Hematopoietic multipotent progenitor cell treated with erythropoietin and hydrocortisone succinate and interleukin-3 and kit ligand, for 15 days (in vitro differentiated cells): ENCODE measurements around the gene DNAH8.

Experiments used
- DNase-seq: peaks from one replicate; pipeline ENCODE4 v3.0.0-alpha.2; 2015; ENCODE audit warnings: low spot score

Gene DNAH8

DNA sequence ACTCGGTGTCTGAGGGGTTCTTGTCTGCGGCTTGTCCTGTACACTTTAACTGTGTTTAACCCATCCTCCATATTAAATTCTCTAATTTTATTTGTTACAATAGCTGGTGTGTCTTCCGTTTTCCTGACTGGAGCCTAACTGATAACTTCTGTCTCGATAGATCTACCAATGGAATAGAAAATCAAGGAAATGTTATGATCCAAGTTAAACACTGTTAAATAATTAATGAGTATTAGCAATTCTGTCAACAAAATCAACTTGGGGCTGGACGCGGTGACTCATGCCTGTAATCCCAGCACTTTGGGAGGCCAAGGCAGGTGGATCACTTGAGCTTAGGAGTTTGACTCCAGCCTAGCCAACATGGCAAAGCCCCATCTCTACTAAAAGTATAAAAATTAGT is 81.7 kb downstream of the DNAH8 start:
- no peak for DNase-seq

DNA sequence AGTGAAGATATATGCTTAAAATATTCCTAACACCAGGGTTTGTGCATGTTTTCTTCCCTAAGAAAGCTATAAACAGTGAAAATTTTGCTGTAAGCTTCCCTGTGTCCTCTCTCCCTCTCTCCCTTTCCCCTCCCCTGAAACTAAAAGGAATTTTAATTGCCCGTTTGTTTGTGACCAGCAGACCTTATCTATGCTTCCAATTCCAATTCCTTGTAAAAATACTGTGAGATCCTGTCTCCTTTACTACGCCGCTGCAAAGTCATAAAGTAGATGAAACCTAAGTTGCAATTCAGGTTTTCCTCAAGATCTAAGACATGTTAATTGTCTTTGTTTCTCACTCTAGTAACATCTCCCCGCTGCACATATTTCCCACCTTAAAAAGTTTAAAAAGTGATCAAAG is 82.3 kb downstream of the DNAH8 start:
- DNase-seq = no peak

- DNase-seq = no peak
These were observed 84.5 kb downstream of the DNAH8 start for GRCh38 chr6:38799529-38800184.

DNA sequence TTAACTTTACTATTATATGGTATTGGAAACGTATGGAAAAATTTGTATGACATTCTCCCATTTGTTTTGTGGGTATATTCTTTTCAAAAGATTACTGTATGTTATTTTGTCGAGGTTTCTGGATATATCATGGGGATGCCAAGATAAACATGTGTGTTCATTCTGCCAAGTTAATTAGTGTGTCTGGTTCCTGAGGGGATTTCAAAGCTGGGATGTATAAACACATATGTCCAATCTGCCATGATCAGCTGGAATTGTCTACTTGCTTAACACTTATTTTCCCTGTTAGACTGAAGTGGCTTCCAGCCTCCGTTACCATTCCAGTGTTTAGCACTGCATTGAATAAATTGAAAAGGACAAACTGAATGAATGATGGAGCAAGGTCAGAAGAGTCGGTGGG is 86.2 kb downstream of the DNAH8 start:
- DNase-seq = no peak

DNA sequence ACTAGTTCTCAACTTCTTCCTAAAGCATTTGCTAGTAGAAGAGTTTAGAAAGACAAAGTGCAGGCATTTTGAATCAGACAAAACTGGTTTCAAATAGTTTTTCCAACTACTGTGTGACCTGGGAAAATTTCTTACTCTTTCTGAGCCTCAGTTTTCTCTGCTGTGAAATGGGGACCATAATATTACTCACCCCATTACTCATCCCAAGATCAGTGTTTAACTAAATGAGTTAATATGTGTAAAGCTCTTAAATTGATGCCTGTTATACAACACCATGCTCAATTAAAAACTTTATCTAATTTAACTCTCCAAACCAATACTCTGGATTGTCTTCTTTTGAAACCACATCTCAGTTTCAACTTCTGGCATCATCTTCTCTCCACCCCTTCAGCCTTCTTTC is 87.4 kb downstream of the DNAH8 start:
- no peak for DNase-seq

DNA sequence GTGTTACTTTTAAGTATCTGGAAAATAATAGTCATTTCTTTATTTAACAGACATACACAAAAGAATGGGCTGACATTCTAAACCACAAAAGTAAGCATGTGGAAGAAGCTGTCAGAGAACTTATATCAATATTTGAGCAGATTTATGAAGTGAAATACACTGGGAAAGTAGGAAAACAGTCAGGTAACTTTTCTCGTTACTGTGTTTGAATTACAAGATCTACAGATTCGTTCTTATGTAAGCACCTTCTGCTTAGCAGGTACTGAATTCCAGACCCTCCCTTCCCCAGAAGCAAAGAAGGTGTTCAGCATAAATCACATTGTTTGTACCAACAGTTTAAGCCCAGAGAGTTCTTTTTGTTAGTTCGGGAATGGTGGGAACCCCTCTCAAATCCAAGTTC is 88.0 kb downstream of the DNAH8 start:
- DNase-seq = no peak

GRCh38 chr6:38804358-38804757 is 89.2 kb downstream of the DNAH8 start:
- no peak for DNase-seq

DNA sequence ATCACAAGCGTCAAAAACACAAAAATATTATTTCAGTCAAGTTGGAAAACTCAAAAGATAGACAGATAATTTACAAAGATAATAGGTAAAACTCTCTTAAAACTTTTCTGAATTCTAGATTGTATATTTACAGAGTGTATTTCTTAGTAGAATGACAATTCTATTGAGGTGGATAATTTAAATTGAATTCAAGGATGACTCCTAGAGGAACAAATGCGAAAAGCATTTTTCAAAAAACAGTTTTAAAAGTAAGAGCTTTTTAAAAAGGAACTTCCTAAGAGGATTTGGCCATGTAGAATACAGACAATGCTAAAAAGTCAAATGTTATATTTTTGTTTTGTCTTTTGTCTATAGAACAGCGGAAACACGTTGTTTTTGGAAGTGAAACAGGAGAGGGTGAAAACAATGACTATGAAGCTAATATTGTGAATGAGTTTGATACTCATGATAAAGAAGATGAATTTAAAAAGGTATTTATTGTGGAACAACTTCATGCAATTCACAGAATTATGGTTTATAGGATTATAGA is 90.1 kb downstream of the DNAH8 start:
- no peak for DNase-seq

- DNase-seq = no peak
These were observed 90.6 kb downstream of the DNAH8 start for GRCh38 chr6:38805692-38806091.

DNA sequence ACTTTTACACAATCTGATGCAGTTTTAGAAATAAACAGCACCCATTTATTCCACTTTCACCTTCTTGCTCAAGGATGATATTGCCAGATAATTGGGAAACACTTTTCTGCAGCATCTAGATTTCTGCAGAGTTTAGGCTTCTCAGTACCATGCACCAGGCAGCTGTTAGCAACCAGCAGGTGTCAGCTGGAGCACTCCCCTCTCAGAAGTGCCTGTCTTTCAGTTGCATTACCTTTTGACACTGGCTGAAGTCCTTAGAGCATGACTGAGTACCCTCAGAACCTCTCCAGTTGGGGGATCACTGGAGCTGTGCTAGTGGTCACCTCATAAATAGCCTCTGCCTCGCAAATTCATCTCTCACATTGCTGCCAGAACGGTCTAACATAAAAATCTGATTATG is 91.2 kb downstream of the DNAH8 start:
- no peak for DNase-seq

DNA sequence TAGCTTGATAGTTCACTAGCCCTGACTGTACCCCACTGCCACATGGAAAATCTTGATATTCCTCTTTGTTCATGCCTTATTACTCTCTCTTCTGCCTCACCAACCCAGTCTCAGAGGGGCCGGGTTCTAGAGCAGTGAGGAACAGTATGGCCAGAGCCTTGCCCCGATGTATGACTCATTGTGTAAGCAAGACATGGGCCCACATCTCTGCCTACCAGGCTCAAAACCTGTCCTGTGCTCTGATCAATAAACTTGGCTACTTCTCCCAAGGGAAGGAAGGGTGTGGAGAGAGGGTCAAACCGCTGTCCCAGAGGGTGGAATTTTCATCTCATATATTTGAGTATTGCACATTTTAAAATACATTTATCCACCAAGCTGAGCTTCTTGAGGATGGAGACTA is 91.7 kb downstream of the DNAH8 start:
- no peak for DNase-seq

DNA sequence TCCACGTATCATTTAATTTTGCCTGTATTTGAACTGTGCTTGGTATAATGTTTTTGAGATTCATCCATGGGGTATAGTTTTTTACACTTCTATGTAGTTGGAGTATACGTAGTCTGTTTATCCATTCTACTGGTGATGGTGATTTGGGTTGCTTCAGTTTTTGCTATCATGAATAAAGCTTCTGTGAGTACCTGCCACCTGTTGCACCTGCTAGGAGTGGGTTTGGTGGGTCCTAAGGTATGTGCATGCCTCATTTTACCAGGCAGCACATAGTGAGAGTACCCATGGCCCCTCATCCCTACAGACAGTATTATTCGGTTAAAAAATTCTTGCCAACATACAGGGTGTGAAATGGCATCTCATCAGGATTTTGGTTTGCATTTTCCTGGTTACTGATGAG is 92.9 kb downstream of the DNAH8 start:
- DNase-seq = no peak

DNA sequence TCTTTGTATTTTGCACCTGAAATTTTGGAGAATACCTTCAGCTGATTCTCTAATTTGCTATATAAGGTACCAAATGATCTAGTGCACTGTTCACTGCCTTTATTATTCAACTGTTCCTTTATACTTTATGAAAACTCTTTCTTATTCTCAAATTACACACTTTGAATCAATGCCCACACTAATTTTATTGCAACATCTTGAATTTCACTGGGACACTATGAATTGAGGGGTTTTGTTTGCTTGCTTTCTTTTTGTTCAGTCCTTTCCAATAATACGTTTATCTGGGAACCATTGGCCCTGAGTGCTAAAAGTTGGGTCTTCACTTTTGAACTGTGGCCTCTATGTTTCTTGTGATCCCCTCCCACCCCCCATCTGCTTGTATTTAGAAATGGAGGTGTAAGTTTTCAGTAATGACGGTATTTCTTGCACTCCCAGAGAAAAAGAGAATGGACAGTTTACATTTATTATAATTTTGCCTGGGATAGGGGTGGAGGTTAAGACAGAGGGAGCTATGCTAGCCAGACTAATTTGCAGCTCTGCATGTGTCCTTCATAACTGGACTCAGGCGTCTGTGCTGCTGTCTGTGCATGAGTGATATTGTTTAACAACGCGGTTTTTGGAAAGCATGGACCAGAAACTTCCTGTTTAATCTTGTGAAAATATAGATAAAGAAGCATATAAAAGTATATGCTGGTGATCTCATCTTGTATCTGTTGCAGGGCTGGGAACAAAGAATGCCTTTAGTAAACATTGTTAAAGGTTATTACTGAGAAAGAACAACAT is 98.1 kb downstream of the DNAH8 start:
- DNase-seq = no peak

- no peak for DNase-seq
These were observed 99.7 kb downstream of the DNAH8 start for GRCh38 chr6:38814761-38815160.

DNA sequence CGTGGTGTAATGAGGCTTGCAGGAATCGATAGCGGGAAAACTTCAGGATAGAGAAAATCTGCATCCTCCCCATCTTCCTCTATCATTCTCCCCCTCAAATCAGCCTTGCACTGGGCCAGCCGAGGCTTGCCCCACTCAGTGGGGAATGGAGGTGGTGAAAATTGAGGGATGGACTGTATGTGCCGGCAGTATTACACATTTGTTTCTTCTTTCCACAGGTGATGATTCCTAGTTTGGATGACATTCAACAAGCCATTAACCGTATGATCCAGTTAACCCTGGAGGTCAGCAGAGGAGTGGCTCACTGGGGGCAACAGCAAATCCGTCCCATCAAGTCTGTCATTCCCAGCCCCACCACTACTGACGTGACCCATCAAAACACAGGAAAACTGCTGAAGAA is 100.1 kb downstream of the DNAH8 start:
- no peak for DNase-seq

GRCh38 chr6:38818691-38819090 is 103.6 kb downstream of the DNAH8 start:
- no peak for DNase-seq

- DNase-seq = no peak
These were observed 107.9 kb downstream of the DNAH8 start for GRCh38 chr6:38822963-38823362.

- DNase-seq = no peak
These were observed 109.3 kb downstream of the DNAH8 start for GRCh38 chr6:38824243-38824894.

DNA sequence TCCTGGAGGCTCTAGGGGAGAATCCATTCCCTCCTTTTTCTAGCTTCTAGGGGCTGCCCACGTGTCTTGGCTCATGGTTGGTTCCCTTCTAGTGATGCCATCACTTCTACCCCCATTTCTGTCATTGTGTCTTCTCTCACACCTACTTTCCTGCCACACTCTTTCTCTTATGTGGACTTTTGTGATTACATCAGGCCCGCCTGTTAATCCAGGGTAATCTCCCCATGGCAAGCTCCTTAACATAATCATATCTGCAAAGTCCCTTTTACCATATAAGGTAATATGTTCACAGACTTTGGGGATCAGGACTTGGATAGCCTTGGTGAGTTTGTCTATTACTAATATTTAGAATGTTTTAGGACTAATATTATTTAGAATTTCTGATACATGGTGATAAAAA is 111.9 kb downstream of the DNAH8 start:
- no peak for DNase-seq

DNA sequence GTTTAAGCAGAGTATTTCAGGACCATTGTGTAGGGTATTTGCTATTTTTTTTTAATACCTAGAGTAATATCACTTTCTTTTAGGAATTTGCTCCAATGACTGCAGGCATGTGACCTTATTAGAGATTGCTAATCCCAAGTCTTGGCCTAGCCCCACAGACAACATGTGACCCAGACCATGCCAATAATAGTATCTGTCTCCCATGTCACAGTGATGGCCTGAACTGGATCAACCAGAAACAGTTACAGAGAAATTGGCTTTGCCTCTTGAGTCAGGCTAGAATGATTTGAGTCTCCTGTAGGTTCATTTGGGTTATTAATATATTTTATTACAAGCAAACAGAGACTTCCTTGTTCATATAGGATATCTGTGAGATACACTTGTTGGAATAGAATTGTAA is 116.8 kb downstream of the DNAH8 start:
- no peak for DNase-seq

DNA sequence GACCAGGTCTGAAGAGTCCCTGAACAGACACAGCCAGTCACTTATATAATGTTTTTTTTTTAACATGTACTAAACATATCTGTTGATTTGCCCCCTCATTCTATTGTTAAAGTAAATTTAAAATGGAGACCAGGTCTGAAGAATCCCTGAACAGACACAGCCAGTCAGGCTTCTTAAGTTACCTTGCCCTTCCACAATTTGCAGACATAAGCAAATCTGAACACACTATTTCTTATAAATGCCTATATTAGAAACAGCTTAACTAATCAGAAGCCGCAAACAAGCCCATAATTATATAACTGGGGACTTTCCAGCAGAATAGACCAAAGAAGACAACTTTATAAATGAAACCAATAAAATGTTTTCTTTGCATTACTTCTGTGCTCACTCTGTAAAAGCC is 118.2 kb downstream of the DNAH8 start:
- DNase-seq = no peak

GRCh38 chr6:38836585-38836984 is 121.5 kb downstream of the DNAH8 start:
- DNase-seq = no peak

GRCh38 chr6:38837101-38837500 is 122.0 kb downstream of the DNAH8 start:
- no peak for DNase-seq
